ENCODE results near the gene GIT1.

Gene GIT1

DNA sequence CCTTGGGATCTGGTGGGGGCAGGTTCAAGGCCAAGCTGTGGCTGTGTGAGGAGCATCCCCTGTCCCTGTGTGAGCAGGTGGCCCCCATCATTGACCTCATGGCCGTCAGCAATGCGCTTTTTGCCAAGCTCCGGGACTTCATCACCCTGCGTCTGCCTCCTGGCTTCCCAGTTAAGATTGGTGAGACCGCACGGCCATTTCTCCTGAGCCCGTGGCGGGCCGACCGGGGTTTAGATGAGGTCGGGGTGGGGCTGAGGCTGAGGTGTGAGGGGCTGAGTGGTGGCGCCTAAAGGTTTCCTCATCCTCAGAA is 22.6 kb upstream of the GIT1 start:
- TF ChIP-seq, protein P1, sequence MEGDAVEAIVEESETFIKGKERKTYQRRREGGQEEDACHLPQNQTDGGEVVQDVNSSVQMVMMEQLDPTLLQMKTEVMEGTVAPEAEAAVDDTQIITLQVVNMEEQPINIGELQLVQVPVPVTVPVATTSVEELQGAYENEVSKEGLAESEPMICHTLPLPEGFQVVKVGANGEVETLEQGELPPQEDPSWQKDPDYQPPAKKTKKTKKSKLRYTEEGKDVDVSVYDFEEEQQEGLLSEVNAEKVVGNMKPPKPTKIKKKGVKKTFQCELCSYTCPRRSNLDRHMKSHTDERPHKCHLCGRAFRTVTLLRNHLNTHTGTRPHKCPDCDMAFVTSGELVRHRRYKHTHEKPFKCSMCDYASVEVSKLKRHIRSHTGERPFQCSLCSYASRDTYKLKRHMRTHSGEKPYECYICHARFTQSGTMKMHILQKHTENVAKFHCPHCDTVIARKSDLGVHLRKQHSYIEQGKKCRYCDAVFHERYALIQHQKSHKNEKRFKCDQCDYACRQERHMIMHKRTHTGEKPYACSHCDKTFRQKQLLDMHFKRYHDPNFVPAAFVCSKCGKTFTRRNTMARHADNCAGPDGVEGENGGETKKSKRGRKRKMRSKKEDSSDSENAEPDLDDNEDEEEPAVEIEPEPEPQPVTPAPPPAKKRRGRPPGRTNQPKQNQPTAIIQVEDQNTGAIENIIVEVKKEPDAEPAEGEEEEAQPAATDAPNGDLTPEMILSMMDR (IDR thresholded peaks at IDR 0.05; ENCODE audit: low read depth, low read length), result no peak
- no peak overlapping the region for H3K4me3 ChIP-seq (replicated peaks in 1 of 2; ENCODE audit: low read depth in 2 of 2, low read length in 2 of 2)
- no peak for DNase-seq (ENCODE audit: low read depth in 2 of 2)

GRCh38 chr17:29611351-29612093 is 22.1 kb upstream of the GIT1 start:
- TF ChIP-seq, protein P1 (IDR thresholded peaks at IDR 0.05; ENCODE audit: low read depth, low read length), result no peak

GRCh38 chr17:29610395-29610794 is 20.9 kb upstream of the GIT1 start:
- no peak overlapping the region for H3K4me3 ChIP-seq (replicated peaks in 1 of 2; ENCODE audit: low read depth in 2 of 2, low read length in 2 of 2)
- TF ChIP-seq, protein P1 (IDR thresholded peaks at IDR 0.05; ENCODE audit: low read depth, low read length), result no peak
- DNase-seq (ENCODE audit: low read depth in 2 of 2), result no peak

More at GRCh38 chr17:29611351-29612093, 22.1 kb upstream of the GIT1 start:
- no peak overlapping the region for H3K4me3 ChIP-seq (replicated peaks in 1 of 2; ENCODE audit: low read depth in 2 of 2, low read length in 2 of 2)
- no peak for DNase-seq (ENCODE audit: low read depth in 2 of 2)

DNA sequence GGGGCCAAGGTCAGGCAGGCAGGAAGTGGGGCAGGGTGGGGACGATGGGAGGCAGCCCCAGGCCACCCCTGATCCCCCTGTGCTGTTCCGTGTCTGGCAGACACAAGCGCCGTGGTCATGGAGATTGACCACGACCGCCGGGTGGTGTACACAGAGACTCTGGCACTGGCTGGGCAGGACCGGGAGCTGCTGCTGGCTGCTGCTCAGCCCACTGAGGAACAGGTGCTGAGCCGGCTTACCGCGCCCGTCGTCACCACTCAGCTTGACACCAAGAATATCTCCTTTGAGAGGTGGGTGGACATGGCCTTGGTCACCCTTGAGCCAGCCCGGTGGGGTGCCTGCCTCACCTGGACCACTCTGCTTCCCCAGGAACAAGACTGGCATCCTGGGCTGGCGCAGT is 19.5 kb upstream of the GIT1 start:
- TF ChIP-seq, protein P1 (IDR thresholded peaks at IDR 0.05; ENCODE audit: low read depth, low read length), result no peak
- no peak for DNase-seq (ENCODE audit: low read depth in 2 of 2)
- no peak overlapping the region for H3K4me3 ChIP-seq (replicated peaks in 1 of 2; ENCODE audit: low read depth in 2 of 2, low read length in 2 of 2)

GRCh38 chr17:29607557-29608195 is 18.2 kb upstream of the GIT1 start:
- no peak overlapping the region for H3K4me3 ChIP-seq (replicated peaks in 1 of 2; ENCODE audit: low read depth in 2 of 2, low read length in 2 of 2)
- no peak for DNase-seq (ENCODE audit: low read depth in 2 of 2)
- TF ChIP-seq, protein P1 (IDR thresholded peaks at IDR 0.05; ENCODE audit: low read depth, low read length), result no peak

GRCh38 chr17:29603109-29603674 is 13.7 kb upstream of the GIT1 start:
- TF ChIP-seq, protein P1 (IDR thresholded peaks at IDR 0.05; ENCODE audit: low read depth, low read length), result no peak
- no peak for DNase-seq (ENCODE audit: low read depth in 2 of 2)
- no peak overlapping the region for H3K4me3 ChIP-seq (replicated peaks in 1 of 2; ENCODE audit: low read depth in 2 of 2, low read length in 2 of 2)

Measured in cardiac fibroblast (primary cell).